ENCODE results near the gene NME2.
A peak's percentile ranks its signal among the peaks of the same experiment; 100 is the strongest.
"Not testable (repeated sequence)": the region's sequence is repeated elsewhere in the genome, so short reads cannot be mapped to it uniquely, and the experiment has no call there.

The NME2 gene

DNA sequence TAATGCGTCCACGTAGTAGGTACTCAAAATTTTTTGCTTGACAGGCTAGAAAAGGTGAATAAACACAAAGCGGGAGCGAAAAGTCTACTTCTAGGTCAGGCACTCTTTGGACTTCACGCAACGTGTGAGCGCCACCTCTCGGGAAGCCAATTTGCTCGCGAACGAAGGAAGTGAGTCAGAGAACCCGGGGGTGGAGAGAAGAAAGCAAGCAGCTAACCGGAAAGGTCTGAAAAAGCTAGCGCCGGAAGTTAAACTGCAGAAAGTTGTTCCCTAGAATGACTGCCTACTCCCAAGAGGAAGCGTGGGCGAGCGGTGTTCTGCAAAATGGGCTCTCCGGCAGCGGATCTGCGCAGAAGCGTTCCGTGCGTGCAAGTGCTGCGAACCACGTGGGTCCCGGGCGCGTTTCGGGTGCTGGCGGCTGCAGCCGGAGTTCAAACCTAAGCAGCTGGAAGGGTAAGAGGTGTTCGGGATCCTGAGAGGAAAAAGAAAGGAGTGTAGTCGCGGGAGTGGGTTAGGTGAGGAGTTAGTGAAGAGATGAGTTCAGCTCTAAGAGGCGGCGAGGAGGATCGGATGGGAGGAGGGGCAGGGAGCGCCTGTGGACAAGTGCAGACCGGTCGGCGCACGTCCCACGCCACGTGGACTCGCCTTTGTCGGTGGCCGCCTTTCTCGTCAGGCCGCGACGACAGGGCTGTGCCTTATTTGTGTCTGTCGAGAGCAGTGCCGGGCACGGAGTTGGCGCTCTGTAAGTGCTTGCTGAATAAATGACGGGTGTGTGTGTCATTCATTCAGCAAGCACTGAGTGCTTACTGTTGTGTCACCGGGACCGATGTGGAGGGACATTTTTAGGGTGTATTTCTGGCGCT is 12.8 kb upstream of the NME2 start, which contains the start of gene NME1:
NME1 (plus strand) TSS at position 350 of the 863 bp plus-strand sequence. CDS start 2,096 bp downstream, outside the sequence.
- peak; percentile 98 for DNase-seq

DNA sequence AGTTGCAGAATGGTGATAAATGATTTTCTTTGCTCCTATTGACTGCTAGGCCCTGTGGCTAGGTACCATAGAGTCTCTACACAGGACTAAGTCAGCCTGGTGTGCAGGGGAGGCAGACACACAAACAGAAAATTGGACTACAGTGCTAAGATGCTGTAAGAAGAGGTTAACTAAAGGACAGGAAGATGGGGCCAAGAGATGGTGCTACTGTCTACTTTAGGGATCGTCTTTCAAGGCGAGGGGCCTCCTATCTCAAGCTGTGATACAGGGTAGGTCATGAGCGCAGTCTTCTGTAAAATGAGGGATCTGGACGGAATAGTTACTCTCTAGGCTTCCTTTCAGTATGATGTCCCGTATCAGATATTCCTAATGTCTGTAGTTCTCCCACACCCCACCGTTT is 12.0 kb upstream of the NME2 start:
- DNase-seq = no peak

DNA sequence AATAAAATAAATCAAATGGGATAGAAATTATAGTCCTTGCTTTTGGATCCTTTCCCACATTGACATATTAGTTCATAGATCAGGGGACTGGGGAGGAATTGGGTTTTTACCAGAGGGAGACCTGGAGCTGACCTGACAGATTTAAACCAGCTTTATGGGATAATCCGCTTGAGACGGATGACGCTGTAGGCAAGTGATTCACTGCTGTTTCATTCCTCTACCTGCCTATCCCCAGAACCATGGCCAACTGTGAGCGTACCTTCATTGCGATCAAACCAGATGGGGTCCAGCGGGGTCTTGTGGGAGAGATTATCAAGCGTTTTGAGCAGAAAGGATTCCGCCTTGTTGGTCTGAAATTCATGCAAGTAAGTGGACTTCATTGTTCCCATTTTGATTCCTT is 10.8 kb upstream of the NME2 start:
- DNase-seq = no peak

- no peak for DNase-seq
Measured at GRCh38 chr17:51159604-51160003, 6.6 kb upstream of the NME2 start.

DNA sequence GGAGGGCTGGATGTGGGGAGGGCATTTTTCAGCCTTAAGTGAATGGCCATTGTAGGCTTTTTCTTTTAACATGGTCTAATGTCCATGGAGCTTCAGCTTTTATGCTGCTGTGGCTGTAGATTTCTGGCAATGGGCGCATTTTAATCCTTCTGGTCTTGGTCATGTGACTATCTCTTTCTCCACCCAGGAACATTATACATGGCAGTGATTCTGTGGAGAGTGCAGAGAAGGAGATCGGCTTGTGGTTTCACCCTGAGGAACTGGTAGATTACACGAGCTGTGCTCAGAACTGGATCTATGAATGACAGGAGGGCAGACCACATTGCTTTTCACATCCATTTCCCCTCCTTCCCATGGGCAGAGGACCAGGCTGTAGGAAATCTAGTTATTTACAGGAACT is 4.7 kb upstream of the NME2 start:
- no peak for DNase-seq

- DNase-seq = no peak
Measured at GRCh38 chr17:51164911-51165679, 1.1 kb upstream of the NME2 start.

- peak; percentile 59 for DNase-seq
Measured at GRCh38 chr17:51165680-51166197, 472 bp upstream of the NME2 start.

- DNase-seq = peak; percentile 5
Measured at GRCh38 chr17:51166987-51167931, 1.0 kb downstream of the NME2 start.

- DNase-seq = no peak
Measured at GRCh38 chr17:51169340-51169739, 3.1 kb downstream of the NME2 start.

DNA sequence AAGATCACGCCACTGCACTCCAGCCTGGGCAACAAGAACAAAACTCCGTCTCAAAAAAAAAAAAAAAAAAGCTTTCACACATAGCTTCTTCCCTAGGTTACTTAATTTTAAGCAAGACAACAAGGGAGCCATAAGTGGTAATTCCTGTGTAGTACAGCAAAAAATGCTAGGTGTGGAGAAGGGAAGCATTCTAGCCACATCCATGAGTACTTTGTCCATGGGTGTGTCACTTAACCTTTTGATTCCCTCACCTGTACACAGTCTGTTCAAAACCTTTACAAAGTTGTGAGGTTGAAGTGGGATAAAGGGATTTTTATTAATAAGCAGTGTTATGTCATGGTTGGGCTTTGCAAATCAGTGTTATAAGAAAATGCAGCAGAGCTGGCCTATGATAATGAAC is 4.5 kb downstream of the NME2 start:
- no peak for DNase-seq

GRCh38 chr17:51172030-51172429 is 5.8 kb downstream of the NME2 start:
- DNase-seq = not testable (repeated sequence)

GRCh38 chr17:51180486-51180885 is 14.3 kb downstream of the NME2 start:
- DNase-seq = no peak

DNA sequence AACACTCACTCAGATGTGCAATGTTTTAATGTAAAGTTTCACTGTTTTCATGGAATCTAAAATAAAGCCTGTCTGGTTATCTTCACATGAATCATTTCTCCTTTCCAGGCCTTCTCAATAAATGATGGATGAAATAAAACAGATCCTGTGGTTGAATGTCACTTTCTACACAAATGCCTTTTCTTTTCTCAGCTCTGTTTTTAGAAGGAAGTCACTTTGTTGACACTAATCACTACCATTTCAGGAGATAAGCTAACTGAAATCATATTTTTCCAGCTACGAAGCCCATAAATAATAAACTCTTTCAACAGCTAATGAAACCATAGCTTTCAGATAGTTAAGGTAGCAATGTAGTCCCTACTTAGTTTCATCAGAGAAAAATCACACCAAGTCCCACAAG is 17.9 kb downstream of the NME2 start:
- no peak for DNase-seq

DNA sequence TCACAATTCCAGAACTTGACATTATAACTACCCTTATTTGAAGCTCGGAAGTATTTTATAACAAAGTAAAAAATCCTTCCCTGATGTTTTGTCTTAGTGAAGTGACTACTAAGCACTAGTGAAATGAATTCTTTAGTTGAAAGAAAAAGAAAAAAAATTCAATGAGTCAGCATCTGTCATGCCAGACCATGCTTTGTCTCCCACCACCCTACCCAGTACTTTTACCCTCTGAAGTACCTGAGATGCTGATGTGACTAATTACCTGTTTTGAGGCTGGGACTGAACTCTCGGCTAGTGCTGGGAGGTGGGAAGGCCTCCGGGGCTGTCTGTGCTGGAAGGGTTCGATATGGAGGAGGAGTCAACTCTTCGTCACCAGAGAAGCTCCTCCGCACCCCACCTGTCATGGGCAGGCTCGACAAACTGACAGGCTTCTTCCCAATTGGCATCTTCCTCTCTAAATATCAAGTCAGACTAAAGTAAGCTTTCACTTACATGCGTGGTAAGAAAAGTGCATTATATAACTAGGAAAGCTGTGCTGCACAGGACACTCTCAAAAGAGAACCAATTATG is 19.6 kb downstream of the NME2 start:
- DNase-seq = no peak

DNA sequence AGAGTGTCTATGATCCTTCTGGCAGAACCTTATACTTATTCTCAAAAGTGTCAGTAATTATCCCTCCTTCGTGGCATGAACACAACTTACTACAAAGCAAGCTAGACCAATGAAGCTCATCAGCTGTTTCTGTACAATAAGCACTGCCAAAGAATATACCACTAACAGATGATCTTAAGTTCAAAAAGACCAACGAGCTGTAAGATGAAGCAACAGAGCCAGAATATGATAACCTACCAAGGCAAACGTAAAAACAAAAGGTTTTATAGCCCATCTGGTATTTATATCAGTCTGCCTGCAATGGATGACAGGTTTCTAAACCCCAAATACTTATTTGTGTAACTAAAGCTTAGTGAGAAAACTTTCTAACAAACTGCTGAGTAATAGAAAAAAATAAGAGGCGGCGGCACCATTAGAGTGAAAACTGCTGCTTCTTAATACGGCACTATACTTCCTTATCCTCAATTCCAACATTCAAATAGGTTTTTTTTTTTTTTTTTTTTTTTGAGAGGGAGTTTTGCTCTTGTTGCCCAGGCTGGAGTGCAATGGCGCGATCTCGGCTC is 22.1 kb downstream of the NME2 start:
- no peak for DNase-seq

DNA sequence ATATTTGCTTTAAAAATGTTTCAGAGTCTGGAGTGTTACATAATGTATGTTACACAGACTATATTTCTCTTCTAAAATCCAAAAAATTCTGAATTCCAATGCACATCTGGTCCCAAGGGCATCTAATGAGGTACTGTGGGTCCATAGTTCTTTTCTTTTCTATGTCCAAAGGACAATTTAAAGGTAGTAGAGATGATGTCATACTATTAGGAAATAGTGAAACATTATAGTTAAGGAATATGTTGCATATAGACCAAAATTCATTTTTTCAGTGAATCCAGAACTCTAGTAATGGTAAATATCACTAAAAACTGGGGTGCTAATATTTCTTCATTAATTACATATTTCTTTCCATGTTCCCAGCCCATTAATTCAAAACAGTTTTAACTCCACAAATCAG is 23.0 kb downstream of the NME2 start:
- DNase-seq = no peak

DNA sequence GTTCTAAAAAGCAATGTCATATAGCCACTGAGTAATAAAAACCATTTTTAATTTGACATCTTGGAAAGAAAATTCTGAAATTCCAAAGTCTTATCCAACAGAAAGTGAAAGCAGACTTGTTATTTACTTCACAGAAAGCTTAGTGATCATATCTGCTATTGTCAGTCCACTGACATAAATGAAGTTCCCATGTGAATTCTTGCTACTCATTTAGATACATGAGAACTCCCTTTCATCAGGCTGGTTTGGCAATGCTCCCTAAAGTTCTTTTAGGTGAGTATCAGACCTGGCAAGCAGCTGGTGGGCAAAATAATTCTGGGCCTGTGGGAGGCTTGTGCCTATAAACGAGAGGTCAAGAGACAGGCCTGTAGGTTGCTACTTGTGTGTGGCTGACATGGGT is 23.4 kb downstream of the NME2 start:
- DNase-seq = no peak

DNA sequence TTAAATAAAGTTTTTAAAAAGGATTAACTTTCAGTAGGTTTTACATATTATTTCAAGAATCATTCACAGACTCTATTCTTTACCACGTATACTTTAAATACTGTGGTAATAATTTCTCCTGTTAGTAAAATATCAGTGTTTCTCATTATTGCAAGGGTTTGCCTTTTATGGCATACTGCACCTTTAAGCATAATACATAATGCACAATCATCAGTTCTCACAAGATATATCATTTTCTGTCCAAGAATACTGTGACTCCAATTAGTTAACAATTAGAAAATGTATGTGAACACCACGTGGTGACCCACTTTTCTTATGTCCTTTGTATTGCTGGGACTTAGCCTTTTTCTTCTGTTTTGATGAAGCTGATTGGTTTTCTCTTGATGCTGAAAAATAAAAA is 25.7 kb downstream of the NME2 start:
- no peak for DNase-seq

DNA sequence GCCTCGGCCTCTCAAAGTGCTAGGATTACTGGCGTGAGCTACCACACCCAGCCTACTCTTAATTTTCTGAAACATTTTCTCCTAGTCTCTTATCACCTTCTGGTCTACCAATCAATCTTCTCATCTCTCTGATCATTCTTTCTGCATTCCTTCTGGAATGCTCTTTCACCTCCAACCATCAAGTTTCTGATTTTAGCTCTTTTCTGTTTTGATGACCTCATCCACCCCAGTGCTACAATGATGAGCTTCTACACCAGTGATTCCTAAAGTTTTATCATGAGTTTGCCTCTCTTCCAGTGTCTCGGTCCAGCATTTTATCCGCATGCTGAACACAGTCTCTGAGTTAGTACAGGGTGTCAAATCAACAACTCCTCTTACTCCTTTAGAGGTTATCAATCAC is 31.5 kb downstream of the NME2 start:
- DNase-seq = no peak

- no peak for DNase-seq
Measured at GRCh38 chr17:51200295-51200694, 34.1 kb downstream of the NME2 start.

- no peak for DNase-seq
Measured at GRCh38 chr17:51200846-51201245, 34.6 kb downstream of the NME2 start.

DNA sequence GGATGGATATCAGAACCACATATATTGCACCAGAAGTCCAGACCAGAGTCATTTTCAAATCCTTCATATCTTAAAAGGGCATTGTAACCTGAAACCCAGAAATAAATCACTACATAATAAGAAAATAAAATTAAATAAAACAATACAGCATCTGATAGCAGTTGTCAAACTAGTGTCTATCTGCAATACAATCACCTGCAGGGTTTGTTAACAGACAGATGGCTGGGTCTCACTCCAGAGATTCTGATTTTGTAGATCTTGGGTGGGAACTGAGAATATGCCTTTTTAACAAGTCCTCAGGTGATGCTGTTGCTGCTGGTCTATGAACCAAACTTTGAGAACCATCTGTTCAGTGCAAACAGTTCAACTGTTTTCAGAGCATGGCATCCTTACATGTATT is 37.6 kb downstream of the NME2 start:
- no peak for DNase-seq

All from GF-D8 (cell line).